UCSD-AML1 (cell line): ENCODE data around the gene SF1.
A peak's percentile ranks its signal among the peaks of the same experiment; 100 is the strongest.

Experiments used
- DNase-seq: peaks from one replicate; lab custom pipeline; 2025; ENCODE audit not compliant: unreplicated experiment; lab: John Stamatoyannopoulos, UW

Gene SF1

DNA sequence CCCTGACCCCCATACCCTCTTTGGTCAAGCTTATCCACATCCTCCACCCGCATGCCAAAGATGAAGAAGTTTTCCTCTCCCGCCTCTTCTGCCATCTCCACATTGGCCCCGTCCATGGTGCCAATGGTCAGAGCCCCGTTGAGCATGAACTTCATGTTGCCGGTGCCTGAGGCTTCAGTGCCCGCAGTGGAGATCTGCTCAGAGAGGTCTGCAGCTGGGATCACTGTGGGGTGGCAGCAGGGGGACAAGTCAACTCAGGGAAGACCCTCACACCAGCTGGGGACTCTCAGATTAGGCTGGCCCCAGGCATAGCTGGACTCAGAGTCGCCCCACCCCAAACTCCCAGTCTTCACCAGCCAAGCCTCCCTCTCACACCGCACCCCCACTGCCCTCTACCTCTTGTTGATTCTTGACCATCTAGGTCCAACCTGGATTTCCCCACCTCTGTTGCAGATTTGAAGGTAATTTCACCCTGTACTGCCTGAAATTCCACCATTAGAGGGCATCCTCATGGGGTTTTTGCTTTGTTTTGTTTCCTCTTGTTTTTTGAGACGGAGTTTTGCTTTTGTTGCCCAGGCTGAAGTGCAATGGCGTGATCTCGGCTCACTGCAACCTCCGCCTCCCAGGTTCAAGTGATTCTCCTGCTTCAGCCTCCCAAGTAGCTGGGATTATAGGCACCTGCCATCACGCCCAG, 27.8 kb downstream of the SF1 start:
- DNase-seq: no peak

DNA sequence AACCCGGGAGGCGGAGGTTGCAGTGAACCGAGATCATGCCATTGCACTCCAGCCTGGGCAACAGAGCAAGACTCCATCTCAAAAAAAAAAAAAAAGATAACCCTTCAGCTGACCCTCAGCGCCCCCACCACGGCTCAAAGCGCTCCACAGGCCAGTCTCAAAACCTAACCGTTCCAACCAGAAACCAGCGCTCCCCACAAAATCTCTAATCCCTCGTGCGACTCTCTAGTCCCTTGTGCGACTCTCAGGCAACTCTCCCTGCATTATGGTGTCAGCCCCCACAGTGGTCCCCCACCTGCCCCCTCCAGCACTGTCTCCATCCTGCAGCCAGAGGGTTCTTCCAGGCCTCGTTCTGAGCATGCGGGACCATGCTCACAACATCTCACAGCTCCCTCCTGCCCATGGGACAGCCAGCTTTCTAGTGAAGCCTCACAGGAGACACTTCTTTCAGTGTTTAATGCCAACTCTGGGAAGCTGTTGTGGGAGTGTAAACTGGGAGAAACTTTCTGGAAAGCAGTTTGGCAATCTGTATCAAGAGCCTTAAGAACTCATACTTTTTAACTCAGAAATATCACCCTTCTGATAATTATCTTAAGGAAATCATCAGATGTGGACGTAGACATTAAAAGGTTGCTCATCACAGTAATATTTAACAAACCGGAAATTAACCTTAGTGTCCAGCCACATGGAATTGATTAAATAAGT, 30.2 kb downstream of the SF1 start:
- DNase-seq: no peak

- DNase-seq: no peak
Observed at GRCh38 chr11:64746486-64746885, 31.9 kb downstream of the SF1 start.

GRCh38 chr11:64745521-64746328, 32.6 kb downstream of the SF1 start:
- DNase-seq: peak; percentile 88

GRCh38 chr11:64745189-64745520, 33.2 kb downstream of the SF1 start:
- DNase-seq: peak; percentile 94

- DNase-seq: no peak
Observed at GRCh38 chr11:64744544-64745188, 33.7 kb downstream of the SF1 start.

- peak; percentile 91 for DNase-seq
Observed at GRCh38 chr11:64743591-64744543, 34.5 kb downstream of the SF1 start, which contains the start of gene RASGRP2. RASGRP2 (minus strand) TSS chr11:64744142; CDS start chr11:64742866, 1,276 bp downstream.

- peak; percentile 81 for DNase-seq
Observed at GRCh38 chr11:64742889-64743590, 35.3 kb downstream of the SF1 start.

DNA sequence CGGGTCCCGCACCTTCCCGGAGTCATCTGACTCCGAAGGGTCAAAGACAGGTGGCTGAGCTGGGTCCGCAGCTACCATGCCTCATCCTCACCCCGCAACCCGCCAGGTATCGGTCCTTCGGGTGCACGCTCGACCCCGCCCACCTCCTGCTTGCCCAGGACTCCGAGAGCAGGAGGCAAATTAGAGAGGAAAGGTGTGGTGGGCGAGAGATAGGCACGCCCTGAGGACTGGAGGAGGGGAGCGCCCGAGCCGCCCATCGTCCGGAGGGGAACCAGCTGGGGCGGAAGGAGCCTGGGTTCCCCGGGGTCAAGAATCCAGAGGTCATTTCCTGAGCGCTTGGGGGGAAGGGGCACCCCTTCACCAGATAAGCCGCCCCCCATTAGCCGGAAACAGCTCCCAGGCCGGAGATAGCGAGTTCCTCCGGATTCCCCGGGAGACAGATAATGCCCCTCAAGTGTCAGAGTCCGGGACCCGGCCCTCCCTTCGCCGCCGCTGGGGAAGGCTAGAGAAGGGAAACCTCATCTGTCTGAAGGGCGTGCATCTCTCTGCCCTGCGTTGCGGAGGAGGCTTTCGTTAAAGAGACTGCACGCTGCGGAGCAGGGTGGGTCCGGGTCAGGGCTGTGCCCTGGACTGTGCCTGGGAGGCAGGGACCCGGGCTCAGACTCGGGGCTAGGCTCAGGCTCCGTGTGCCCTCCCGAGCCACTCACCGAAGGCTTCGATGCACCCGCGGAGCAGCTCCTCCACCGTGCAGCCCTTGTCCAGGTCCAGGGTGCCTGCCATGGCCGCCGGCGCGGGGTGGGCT, 36.1 kb downstream of the SF1 start:
- DNase-seq: peak; percentile 66

- no peak for DNase-seq
Observed at GRCh38 chr11:64741375-64742086, 36.8 kb downstream of the SF1 start.

DNA sequence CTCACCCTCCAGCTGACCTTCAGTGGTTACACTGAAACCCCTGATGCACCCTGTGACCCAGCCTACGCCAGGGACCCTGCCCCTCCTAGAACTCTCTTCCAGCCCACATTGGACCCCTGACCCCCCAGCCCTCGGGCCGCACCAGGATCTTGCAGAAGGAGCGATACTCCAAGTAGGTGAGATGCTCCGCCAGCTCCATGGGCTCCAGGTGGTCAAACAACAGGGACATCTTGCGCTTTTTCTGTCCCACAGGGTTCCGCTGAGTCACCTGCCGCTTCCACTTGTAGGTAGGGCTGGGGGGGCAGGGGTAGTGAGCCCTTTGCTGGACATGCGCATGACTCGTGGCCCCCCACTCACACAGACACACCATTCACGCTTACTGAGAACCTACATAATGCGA, 38.5 kb downstream of the SF1 start:
- DNase-seq: no peak

GRCh38 chr11:64736654-64737053, 41.7 kb downstream of the SF1 start:
- no peak for DNase-seq

- DNase-seq: no peak
Observed at GRCh38 chr11:64735725-64736259, 42.5 kb downstream of the SF1 start.

- DNase-seq: no peak
Observed at GRCh38 chr11:64734811-64735724, 43.3 kb downstream of the SF1 start.

DNA sequence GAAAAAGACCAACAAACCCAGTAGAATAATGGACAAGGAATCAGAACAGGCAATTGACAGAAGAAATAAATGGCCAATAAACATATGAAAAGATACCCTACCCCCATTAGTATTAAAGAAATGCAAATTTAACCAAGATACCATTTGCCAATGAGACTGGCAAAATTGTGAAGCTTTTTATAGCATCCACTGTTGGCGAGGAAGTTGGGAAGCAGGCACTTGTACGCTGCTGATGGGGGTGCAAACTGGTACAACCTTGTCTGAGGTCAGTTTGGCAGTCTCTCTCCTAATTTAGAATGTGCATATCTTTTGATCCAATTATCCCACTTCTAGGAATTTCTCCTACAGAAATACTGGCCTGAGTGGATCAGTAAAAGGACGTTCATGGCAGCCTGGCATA, 46.7 kb downstream of the SF1 start:
- DNase-seq: no peak

DNA sequence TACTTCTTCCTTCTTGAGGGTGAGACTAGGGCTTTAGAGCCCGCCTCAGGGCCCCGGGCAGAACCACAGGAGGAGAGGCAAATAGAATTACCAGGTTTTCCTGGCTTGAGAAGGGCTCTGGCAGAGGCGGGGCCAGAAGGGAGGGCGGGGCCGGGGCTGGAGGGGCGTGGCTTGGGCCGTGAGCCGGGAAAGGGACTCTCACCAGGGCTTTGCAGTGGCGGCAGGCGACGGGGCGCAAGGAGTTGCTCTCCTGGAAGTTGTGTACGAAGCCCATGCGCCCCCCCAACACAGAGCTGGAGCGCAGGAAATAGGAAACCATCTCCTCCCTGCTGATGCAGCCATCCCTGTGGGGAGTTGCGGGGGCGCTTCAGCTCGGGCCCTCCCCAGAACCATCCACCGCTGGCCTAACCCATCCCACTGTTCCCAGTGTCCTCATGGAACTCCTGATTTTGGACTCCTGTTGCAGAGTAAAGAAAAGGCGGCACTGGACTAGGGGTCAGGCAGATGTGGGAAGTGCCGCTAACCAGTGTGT, 48.4 kb downstream of the SF1 start:
- no peak for DNase-seq
